HG03095 (cell line): Measurements from ENCODE around the gene GOLGA3.
A peak's percentile ranks its signal among the peaks of the same experiment; 100 is the strongest.
"Not testable (repeated sequence)": the region's sequence is repeated elsewhere in the genome, so short reads cannot be mapped to it uniquely, and the experiment has no call there.

Experiments used
- ATAC-seq: cut with Tn5 transposase; IDR thresholded peaks from one replicate; pipeline ENCODE4 v1.9.1; 2021; ENCODE audit warnings: moderate library complexity; ENCODE audit not compliant: unreplicated experiment

The GOLGA3 gene

DNA sequence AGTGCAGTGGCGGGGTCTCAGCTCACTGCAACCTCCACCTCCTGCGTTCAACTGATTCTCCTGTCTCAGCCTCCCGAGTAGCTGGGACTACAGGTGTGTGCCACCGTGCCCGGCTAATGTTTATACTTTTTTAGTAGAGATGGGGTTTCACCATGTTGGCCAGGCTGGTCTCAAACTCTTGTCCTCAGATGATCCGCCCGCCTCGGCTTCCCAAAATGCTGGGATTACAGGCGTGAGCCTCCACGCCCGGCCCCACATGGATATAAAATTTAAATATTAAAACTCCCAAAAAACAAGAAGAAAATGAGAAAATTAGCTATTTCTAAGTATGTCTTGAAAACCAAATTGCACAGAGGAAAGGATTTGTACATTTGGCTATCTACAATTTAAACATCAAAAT, 16.0 kb upstream of the GOLGA3 start:
- not testable (repeated sequence) for ATAC-seq

- ATAC-seq, result no peak
Measured at GRCh38 chr12:132842449-132843045, 13.9 kb upstream of the GOLGA3 start.

GRCh38 chr12:132841151-132841550, 12.5 kb upstream of the GOLGA3 start:
- ATAC-seq, result no peak

DNA sequence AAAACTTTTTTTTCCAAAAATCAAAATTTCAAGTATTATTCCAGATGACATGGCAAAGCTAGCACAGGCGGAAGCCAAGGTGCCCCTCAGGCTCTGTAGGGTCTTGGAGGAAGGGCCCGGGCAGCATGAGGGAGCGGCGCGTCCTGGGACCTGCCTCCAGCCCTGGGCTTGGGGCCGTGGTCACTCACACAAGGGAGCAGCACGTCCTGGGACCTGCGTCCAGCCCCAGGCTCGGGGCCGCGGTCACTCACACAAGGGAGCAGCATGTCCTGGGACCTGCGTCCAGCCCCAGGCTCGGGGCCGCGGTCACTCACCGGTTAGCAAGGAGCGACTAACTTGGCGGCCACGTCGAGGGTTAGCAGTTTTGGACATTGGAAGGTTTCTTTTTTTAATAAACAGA, 11.9 kb upstream of the GOLGA3 start:
- no peak for ATAC-seq

DNA sequence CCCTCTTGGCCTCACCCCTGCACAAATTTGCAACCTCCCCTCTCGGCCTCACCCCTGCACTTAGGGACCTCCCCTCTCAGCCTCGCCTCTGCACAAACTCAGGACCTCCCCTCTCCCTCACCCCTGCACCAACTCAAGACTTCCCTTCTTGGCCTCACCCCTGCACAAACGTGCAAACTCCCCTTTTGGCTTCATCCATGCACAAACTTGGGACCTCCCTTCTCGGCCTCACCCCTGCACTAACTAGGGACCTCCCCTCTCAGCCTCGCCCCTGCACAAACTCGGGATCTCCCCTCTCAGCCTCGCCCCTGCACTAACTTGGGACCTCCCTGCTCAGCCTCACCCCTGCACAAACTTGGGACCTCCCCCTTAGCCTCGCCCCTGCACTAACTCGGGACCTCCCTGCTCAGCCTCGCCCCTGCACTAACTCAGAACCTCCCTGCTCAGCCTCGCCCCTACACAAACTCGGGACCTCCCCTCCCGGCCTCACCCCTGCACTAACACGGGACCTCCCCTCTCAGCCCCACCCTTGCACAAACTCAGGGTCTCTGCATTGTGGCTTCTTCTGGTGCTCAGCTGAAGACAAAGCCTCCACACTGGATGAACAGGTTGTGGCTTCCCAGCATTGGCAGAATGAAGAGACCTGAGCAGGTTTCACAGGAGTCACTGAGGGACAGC, 11.0 kb upstream of the GOLGA3 start:
- ATAC-seq, result no peak

DNA sequence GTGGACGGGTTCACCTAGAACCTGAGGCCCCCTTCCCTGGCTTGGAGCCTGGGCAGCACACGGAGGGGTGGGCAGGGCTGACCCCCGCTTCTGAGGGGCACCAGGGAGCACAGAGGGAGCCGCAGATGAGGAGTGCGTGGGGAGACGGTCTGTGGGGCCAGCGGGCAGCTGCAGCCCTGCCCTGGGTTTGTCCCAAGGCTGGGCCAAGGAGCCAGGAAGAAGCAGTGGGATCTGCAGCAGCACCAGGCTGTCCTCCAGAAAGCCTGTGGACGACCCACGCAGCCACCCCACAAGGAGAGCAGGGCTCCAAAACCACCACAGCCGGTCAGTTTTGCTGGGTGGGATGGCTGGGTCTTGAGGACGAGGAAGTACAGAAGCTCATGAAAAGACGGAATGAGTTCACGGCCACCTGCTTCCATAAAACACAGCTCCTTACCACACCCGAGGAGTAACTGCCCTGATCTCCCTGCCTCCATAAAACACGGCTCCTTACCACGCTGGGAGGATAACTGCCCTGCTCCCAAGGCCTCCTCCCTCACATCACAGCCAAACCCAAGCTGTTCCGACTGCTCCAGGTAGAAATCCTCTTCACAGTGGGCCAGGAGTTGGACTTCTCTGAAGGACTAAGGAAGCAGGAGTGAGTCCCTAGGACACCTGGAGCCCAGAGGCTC, 9.9 kb upstream of the GOLGA3 start:
- no peak for ATAC-seq

GRCh38 chr12:132837693-132838409, 9.2 kb upstream of the GOLGA3 start:
- no peak for ATAC-seq

GRCh38 chr12:132836795-132837331, 8.2 kb upstream of the GOLGA3 start:
- no peak for ATAC-seq

DNA sequence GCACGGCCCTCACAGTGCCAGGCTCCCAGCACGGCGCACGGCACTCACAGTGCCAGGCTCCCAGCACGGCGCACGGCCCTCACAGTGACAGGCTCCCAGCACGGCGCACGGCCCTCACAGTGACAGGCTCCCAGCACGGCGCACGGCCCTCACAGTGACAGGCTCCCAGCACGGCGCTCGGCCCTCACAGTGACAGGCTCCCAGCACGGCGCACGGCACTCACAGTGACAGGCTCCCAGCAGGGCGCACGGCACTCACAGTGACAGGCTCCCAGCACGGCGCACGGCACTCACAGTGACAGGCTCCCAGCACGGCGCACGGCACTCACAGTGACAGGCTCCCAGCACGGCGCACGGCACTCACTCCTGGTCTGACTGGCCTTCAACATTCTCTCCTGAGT, 7.6 kb upstream of the GOLGA3 start:
- ATAC-seq, result not testable (repeated sequence)

DNA sequence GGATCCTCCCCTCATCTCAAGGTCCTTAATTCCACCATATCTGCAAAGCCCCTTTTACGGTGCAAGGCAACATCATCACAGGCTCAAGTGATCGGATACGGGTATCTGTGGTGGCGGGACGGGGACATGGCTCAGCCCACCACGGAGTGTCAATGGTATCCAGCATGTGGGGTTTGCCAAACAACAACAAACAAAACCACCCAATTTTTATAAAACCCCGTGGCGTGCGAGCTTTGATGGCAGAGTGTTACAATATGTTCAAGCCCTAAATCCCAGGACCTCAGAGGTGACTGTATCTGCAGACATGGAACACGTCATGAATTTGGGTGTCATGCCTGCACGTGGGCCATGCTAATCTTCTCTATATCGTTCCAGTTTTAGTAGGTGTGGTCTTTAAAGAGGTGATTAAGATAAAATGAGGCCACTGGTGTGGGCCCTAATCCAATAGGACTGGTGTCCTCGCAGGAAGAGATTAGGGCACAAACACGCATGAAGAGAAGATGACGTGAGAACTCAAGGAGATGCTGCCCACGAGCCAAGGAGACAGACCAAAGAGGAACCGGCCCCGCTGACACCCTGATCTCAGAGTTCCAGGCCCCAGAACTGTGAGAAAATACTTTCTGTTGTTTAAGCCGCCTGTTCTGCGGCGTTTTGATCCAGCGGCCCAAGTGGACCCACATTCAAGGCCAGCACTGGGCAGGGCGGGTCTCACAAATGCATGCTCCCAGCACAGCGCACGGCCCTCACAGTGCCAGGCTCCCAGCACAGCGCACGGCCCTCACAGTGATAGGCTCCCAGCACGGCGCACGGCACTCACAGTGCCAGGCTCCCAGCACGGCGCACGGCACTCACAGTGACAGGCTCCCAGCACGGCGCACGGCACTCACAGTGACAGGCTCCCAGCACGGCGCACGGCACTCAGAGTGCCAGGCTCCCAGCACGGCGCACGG, 6.7 kb upstream of the GOLGA3 start:
- ATAC-seq, result no peak

DNA sequence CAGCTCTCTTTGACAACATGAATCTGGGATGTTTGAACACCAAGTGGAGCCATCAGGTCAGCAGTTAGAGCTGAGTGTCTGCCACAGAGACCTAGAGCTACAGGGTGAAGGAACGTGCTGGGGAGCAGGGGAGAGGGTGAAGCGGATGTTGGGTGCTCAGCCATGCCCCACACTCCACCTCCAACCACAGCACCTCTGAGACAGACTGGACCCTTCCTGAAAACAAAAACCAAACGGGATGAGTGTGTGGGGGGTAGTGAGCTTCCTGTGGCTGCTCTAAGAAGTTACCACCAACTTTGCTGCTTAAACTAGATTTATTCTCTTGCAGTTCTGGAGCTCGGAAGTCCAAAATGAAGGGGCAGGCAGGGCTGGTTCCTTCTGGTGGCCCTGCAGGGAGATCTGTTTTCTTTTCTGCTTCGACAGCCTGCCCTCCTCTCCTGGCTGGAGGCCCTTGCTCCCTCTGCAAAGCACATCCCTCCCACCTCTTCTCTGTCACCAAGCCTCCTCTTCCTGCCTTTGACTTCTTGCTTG, 5.6 kb upstream of the GOLGA3 start:
- no peak for ATAC-seq

DNA sequence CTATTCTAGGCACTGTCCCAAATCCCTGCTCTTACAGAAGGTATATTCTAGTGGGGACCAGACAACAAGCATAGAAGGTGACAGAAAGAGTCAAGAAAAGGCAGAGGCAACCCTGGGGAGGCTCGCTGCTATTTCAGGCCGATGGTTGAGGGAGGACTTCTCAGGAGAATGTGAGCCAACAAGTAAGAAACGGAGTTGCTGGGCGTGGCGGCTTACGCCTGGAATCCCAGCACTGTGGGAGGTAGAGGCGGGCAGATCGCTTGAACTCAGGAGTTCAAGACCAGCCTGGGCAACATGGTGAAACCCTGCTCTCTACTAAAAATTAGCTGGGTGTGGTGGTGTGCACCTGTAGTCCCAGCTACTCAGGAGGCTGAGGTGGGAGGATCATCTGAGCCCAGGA, 4.7 kb upstream of the GOLGA3 start:
- ATAC-seq, result no peak

DNA sequence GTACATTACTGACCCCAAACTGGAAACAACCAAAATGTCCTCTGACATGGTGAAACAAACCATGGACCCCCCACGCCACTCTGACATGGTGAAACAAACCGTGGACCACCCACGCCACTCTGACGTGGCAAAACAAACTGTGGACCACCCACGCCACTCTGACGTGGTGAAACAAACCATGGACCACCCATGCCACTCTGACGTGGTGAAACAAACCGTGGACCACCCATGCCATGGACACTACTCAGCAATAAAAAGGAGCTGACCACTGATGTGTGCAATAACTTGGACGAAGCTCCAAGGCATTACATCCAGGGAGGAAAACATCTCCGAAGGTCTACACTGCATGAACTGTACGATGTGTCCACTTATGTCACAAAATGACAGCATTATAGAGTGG, 3.1 kb upstream of the GOLGA3 start:
- ATAC-seq, result no peak

GRCh38 chr12:132827763-132828703, 636 bp downstream of the GOLGA3 start:
- peak; percentile 20 for ATAC-seq

- no peak for ATAC-seq
Measured at GRCh38 chr12:132825861-132826260, 2.8 kb downstream of the GOLGA3 start.

DNA sequence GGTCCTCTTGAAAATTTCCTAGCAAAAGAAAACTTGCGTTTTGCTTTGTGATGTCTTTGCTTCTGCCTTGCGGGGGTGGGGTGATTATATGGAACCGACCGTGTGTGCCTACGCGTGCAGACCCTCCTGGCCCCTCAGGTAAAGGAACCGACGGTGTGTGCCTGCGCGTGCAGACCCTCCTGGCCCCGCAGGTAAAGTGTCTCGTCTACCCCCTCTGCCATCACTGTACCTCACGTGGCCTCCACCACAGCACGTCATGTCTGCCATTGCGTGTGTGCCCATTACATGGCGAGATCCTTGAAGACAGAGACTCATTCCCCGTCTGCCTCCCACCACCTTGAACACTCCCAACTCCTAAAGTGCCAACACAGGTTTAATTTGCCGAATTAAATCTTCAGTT, 3.6 kb downstream of the GOLGA3 start:
- ATAC-seq, result no peak

DNA sequence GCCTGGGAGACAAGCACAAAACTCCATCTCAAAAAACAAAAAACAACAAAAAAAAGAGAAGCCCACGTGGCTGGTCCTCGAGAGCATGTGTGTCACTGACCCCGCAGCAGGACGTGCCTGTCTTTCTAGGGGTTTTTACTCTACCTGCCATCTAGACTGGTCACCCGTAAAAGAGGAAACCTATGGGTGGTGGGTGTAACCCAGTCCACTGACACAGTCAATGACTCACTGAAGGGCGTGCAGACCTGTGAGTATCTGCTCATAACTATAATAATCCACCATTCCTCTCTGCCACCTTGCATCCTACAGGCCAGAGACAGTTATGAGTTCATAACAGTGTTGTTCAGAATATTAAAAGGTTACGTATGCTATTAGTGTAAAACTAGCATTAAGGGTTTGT, 4.6 kb downstream of the GOLGA3 start:
- no peak for ATAC-seq

DNA sequence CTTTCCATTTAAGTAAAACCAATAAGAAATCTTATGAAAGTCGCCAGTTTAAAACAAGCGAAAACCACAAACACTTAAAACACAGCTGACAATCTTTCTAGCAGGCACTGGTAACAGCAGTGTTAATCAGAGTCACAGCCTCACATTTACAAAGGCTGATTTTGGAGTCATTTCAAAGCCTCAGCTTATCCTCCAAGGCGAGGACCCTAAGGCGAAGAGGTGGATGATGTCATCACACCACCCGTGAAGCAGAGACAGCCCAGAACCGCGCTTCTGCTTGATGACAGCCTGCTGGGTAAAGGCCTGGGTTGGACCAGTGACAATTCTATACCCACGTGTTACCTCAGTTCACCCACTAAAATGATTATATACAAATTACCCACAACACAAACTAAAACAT, 10.1 kb downstream of the GOLGA3 start:
- no peak for ATAC-seq

DNA sequence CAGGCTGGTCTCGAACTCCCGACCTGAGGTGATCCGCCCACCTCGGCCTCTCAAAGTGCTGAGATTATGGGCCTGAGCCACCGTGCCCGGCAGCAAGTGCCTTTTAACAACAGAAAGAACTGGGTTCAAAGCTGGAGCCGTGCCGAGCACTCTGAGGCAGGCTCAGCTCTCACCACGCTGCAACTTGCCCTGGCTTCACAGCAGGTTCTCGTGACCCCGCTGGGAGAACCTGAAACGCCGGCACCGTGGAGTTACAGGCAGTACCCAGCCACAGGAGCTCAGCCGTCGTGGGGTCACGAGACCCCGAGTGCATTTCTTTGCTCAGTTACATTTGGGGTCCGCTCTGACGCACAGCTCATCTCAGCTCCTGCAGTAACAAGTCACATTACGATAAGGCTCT, 14.4 kb downstream of the GOLGA3 start:
- ATAC-seq, result no peak
